ENCODE measurements around the gene TSPAN3. TPM values are rescaled to one million over a fixed set of nuclear protein-coding genes. Genes with fewer than 3 reads are reported as not detected.

Gene TSPAN3
- total RNA-seq, 6 donors from 2014 or later: 97.4 to 742 (median 396) TPM

GRCh38 chr15:77071305-77072223, 655 bp upstream of the TSPAN3 start:
- WGBS, 2 donors: 77 to 82% methylated on average over 15 of the region's 15 CpGs
- Histone ChIP-seq H3K36me3 (no peaks in the 10 kb centered on the region), H3K9me3 (no peaks in the 10 kb centered on the region), H3K27ac (peak overlapping the region; percentile 93 to 95 (median 94)), H3K27me3 (no peaks in the 10 kb centered on the region), H3K4me1 (peaks cover 33 to 46% (median 39%) of the 10 kb centered on the region in 4 donors), H3K4me3 (peak overlapping the region in 3 of 4 donors; percentile 83 to 96 (median 94))
- TF ChIP-seq POLR2A (IDR thresholded peaks at IDR 0.05): no peak
- no peak for TF ChIP-seq POLR2AphosphoS5 (IDR thresholded peaks at IDR 0.05)
- TF ChIP-seq EP300 (IDR thresholded peaks at IDR 0.05): no peak
- no peak for TF ChIP-seq CTCF (IDR thresholded peaks at IDR 0.05)
- no peak for DNase-seq
- no peak for ATAC-seq (ENCODE audit: low FRiP score in 2 of 2)

- H3K4me3 ChIP-seq: peak overlapping the region; percentile 83 to 99 (median 95)
- no peak for ATAC-seq (ENCODE audit: low FRiP score in 2 of 2)
- H3K4me1 ChIP-seq: peaks cover 38 to 48% (median 40%) of the 10 kb centered on the region in 4 donors
- no peaks in the 10 kb centered on the region for H3K9me3 ChIP-seq
- TF ChIP-seq POLR2A (IDR thresholded peaks at IDR 0.05): peak in 1 of 4 donors; percentile 23
- no peak for TF ChIP-seq POLR2AphosphoS5 (IDR thresholded peaks at IDR 0.05)
- DNase-seq: no peak
- no peaks in the 10 kb centered on the region for H3K36me3 ChIP-seq
- H3K27me3 ChIP-seq: no peaks in the 10 kb centered on the region
- 1% methylated on average over 18 of the region's 18 CpGs for WGBS, 2 donors
- peak overlapping the region; percentile 93 to 95 (median 94) for H3K27ac ChIP-seq
Observed at GRCh38 chr15:77070180-77070494, 772 bp downstream of the TSPAN3 start.

GRCh38 chr15:77069521-77070121, 1.3 kb downstream of the TSPAN3 start:
- H3K27me3 ChIP-seq: no peaks in the 10 kb centered on the region
- ATAC-seq (ENCODE audit: low FRiP score in 2 of 2) (peak; percentile 5 to 79), DNase-seq (peak in 1 of 2 donors; percentile 73)
- no peaks in the 10 kb centered on the region for H3K9me3 ChIP-seq
- 26 to 28% methylated on average over 13 of the region's 13 CpGs for WGBS, 2 donors
- peaks cover 43 to 52% (median 43%) of the 10 kb centered on the region in 4 donors for H3K4me1 ChIP-seq
- H3K27ac ChIP-seq: peak overlapping the region; percentile 93 to 95 (median 94)
- H3K36me3 ChIP-seq: no peaks in the 10 kb centered on the region
- H3K4me3 ChIP-seq: peak overlapping the region; percentile 83 to 99 (median 95)
- TF ChIP-seq EP300 (IDR thresholded peaks at IDR 0.05) (peak in 3 of 4 donors; percentile 92 to 97 (median 93)), POLR2AphosphoS5 (IDR thresholded peaks at IDR 0.05) (peak; percentile 80 to 83), POLR2A (IDR thresholded peaks at IDR 0.05) (peak in 2 of 4 donors; percentile 14 to 59), CTCF (IDR thresholded peaks at IDR 0.05) (no peak)

GRCh38 chr15:77068633-77069032, 2.3 kb downstream of the TSPAN3 start:
- WGBS, 2 donors: 91 to 92% methylated on average over 7 of the region's 7 CpGs
- H3K9me3 ChIP-seq: no peaks in the 10 kb centered on the region
- H3K27ac ChIP-seq: peak overlapping the region; percentile 70 to 95 (median 94)
- peak overlapping the region in 1 of 4 donors; percentile 83 for H3K4me3 ChIP-seq
- ATAC-seq (ENCODE audit: low FRiP score in 2 of 2) (no peak), DNase-seq (no peak)
- H3K36me3 ChIP-seq: no peaks in the 10 kb centered on the region
- TF ChIP-seq CTCF (IDR thresholded peaks at IDR 0.05): no peak
- TF ChIP-seq POLR2A (IDR thresholded peaks at IDR 0.05): no peak
- TF ChIP-seq EP300 (IDR thresholded peaks at IDR 0.05): no peak
- TF ChIP-seq POLR2AphosphoS5 (IDR thresholded peaks at IDR 0.05): no peak
- no peaks in the 10 kb centered on the region for H3K27me3 ChIP-seq
- peaks cover 50 to 62% (median 52%) of the 10 kb centered on the region in 4 donors for H3K4me1 ChIP-seq

- TF ChIP-seq EP300 (IDR thresholded peaks at IDR 0.05): peak in 1 of 4 donors; percentile 1
- TF ChIP-seq CTCF (IDR thresholded peaks at IDR 0.05): no peak
- 47% methylated on average over 3 of the region's 3 CpGs for WGBS, 2 donors
- H3K9me3 ChIP-seq: no peaks in the 10 kb centered on the region
- peaks cover 50 to 70% (median 57%) of the 10 kb centered on the region in 4 donors for H3K4me1 ChIP-seq
- no peaks in the 10 kb centered on the region for H3K36me3 ChIP-seq
- ATAC-seq (ENCODE audit: low FRiP score in 2 of 2): peak in 1 of 2 donors; percentile 45
- H3K27me3 ChIP-seq: no peaks in the 10 kb centered on the region
- no peak overlapping the region for H3K4me3 ChIP-seq
- DNase-seq: no peak
- peak overlapping the region; percentile 70 to 95 (median 94) for H3K27ac ChIP-seq
Observed at GRCh38 chr15:77067691-77068367, 3.1 kb downstream of the TSPAN3 start.
